Stimulated activated CD8-positive, alpha-beta memory T cell treated with anti-CD3 and anti-CD28 coated beads, Interleukin-15, amount 100 ng/mL, for 24 hours (primary cell): ENCODE results near the gene SYT7.

Source experiments
- DNase-seq: peaks from one replicate; pipeline ENCODE4 v3.0.0-alpha.2; 2020; ENCODE audit warnings: low read depth

Gene SYT7

DNA sequence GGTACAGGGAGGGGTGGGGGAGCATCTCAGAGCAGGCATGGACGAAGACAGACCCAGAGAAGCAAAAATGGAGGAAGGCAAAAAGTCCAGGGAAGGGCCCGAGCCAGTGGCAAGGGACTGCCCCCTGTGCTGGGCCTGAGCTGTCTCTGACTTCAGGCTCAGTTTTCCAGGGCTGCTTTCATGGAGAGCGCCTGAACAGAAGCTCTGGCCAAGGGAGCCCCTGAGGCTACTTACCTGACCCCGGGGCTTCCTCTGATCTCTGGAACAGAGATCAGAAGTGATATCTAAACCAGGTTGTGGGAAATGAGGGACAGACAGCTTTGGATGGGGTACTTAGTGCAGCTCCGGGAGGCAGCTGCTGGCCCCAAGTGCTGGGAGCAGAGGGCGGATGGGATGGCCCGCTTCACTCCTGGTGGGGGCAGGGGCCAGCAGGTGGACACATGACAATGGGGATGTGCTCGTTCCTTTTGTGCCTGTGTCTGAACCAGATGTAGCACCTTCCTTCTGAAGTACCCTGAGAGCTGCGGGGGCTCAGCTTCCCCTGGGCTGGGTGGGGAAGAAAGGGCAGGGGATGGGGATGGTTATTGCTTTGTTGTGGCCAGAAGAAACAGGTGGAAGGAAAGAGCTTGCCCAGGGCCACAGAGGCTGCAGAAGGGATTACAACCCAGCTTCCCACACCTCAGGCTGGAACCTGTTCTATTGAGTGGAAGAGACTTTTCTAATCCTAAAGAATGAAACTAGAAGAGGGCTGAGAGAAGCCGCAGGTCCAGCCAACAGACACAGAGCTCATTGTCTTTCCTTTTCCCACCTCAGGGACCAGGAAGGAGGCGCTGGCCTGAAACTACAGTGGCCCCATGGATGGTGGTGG, 66.6 kb downstream of the SYT7 start:
- no peak for DNase-seq

DNA sequence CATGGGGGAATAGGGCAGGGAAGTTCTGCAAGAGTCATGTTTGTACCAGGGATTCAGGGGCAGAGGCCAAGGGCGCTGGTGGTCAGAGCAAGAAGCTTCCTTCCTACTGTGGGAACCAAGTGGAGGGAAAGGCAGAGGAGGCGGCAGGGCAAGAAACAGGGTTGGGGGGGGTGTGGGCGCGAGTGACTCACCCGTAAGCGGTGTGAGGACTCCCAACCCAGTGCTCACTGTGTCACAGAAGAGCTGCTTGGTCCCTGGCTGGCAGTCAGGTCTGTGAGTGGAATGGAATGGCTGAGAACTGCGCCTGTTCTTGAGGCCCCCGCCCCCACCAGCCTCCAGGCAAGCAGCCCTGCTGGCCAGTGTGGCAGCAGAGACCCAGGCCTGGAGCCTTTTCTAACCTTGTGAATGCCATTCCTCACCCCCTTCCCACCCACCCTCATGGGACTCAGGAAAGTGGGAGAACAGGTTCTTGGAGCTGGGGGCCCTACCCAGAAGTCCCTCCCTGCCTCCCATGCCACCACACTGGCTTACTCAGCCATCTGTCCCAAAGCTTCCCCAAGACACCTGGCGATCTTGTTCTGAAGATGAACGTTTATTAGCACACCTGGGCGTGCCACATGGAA, 67.6 kb downstream of the SYT7 start:
- no peak for DNase-seq

DNA sequence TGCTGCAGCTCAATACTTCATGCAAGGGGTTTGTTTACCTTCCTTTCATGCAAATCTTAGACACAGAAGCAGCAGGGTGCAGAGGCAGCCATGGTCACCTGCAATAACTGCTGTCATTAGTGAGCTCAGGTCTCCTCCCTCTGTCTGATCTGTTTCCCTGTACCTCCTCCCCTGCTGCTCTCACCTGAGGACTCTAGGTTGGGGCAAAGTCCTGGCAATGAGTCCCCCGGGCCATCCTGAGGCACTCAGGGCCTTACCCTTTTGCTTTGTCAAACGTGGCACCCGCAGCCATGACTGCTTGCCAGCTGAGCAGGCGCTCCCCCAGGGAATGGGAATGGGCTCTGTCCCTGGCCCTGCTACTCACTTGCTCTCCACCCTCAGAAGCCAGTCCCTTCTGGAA, 68.4 kb downstream of the SYT7 start:
- no peak for DNase-seq

DNA sequence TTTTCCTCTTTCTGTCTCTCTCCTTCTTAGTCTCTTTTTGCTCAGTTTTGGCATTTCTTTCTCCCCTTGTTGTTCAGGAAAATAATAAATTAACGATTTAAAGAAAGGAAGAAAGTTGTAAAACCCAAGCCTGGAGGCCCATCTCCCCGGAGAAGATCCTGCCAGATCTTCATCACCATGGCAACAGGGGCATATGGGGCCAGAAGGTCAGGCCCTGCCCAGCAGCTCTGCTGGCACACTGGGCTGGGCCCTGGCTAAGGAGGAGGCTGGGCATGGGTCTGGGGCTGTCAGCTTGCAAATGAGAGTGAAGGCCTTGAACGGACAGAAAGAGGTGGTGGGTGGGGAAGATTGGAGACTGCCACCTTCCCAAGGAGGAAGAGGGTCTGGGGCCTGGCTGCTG, 69.5 kb downstream of the SYT7 start:
- DNase-seq = no peak

DNA sequence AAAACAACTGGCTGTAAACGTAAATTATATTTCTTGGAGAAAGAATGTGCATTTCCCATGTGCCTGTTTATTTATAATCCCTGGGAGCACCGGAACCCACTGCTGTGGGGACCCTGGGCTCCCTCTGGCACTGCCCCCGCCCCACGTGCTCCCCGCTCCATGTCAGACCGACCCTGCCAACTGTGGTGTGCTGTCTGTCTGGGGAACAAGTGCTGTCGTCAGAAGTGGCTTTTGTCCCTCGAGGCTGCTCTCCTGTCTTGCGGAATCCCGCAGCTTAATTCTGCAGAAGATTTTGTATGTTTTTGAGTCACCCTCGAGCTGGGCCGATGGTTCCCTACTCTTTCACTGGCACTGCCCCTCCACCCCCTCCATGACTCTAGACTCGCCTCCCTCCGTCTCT, 69.9 kb downstream of the SYT7 start:
- DNase-seq = no peak

DNA sequence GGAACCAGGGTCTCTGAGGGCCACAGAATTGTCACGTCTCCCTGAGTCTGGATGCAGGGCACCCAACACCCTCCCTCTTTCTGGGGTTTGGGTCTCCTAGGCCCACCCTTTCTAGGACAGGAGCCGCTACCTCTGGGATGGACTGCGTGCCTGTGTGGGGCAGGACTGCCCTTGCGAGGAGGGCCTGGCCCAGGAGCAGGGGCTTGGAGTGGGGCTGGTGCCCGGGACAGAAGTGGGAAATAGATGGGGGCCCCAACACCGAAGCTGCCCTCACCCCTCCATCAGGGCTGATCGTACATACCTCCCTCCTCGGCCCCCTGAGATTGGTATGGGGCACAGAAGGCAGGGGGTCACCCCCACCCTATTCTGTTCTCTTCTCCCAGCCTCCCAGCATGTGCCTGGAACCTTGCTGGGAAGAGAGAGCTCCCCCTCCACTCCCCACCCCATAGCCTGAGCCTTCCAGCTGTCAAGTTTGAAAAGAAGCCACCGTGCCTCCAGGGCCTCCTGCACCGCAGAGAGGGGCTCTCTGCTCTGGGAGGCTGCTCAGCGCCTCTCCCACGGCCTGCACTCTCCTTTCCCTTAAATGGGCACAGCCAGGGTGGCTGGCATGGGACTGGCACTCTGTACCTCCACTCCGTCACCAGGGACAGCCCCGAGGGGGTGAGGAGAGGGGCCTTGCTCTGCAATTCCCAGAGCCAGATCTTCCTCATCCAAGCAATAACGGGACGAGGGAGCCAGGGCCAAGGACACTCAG, 70.5 kb downstream of the SYT7 start:
- no peak for DNase-seq

DNA sequence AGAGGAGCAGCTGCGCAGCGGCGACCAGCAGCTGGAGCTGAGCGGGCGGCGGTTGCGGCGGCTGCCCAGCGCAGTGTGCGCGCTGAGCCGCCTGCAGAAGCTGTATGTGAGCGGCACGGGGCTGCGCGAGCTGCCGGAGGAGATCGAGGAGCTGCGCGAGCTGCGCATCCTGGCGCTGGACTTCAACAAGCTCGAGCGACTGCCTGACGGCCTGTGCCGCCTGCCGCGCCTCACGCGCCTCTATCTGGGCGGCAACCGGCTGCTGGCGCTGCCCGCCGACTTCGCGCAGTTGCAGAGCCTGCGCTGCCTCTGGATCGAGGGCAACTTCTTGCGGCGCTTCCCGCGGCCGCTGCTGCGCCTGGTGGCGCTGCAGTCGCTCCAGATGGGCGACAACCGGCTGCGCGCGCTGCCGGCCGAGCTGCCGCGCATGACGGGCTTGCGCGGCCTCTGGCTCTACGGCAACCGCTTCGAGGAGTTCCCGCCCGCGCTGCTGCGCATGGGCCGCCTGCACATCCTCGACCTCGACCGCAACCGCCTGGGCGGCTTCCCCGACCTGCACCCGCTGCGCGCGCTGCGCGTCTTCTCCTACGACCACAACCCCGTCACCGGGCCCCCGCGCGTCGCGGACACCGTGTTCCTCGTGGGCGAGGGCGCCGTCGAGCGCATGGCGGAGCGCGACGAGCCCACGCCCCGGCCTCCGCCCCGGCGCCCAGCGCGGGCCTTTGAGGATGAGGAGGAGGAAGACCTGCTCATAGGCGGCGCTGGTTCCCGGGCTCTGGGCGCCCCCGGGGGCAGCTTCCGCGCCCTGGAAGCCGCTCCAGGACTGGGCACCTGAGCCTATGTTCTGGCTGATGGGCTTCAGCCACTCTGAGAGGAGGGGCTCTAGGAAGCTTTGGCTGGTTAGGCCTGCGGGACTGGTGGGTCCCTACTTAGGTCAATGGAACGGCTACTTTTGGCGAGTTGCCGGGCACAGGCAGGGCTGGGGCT, 71.5 kb downstream of the SYT7 start:
- peak; percentile 40 for DNase-seq

DNA sequence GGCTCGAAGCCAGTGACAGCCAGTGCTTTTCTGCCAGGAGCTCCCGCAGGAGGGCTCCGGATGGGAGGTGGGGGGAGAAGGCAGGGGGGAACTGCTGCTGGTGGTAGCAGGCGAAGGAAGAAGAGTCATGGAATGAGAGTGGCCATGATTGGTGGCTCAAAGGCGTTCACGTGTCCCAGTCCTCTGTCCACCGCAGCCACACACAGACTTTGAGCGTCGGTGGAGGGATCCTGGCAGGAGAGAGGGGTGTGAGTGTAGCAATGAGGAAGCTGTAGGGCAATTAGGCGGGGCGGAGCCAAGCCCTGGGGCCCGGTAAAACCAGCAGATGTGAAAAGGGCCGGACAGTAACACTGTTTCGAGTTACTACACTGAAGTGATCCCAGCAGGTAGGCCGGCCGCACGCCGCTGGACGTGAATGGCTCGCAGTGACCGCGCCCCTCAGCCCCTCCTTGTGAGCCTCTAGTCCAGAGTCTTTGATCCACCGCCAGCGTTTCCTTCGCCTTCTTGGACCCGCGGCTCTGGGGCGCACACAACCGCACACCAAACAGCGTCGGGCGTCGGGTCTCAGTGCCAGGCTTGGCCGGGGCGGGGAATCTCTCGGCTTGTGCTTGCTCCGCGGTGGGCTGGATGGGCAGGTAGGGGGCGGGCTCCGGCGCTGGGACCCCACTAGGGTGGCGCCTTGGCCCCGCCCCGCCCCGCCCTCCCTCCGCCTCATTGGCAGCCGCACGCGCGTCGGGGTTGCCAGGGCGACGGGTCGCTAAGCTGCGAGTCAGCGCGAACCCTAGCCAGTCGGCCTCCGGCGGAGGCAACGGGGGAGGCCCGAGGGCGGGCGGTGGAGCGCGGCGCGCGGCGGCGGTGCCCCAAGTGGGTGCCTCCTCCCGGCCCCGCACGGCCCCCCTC, 72.7 kb downstream of the SYT7 start, which contains the start of gene LRRC10B:
Gene LRRC10B, plus strand, starts transcription at position 788 of the 900 bp plus-strand sequence. CDS start 250 bp downstream, outside the sequence.
- peak; percentile 6 for DNase-seq

DNA sequence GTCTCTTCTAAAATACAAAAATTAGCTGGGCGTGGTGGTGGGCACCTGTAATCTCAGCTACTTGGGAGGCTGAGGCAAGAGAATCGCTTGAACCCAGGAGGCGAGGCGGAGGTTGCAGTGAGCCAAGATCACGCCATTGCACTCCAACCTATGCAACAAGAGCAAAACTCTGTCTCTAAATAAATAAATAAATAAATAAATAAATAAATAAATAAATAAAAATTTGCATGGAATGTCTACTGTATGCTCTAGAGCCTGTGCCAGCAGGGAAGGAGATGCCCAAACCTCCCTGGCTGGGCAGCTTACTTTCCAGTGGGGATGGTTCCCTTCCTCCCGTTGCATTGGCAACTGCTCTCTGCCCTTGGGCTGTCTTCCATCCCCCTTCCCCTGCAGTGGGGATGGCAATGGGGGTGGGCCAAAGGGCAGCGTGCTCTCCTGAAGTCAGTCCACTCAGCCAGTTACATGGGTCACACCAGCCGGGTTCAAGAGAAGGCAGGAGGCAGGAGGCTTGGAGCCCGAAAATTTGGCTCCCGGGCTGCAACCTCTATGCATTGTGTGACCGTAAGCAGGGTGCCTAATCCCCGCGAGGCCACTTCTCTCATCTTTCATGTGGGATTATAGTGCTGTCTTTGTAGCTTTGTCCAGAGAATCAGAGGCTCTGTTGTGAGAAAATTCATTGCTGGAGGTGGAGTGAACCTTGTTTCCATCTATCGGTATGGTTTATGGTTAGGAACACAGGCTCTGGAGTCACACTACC, 73.7 kb downstream of the SYT7 start:
- no peak for DNase-seq

DNA sequence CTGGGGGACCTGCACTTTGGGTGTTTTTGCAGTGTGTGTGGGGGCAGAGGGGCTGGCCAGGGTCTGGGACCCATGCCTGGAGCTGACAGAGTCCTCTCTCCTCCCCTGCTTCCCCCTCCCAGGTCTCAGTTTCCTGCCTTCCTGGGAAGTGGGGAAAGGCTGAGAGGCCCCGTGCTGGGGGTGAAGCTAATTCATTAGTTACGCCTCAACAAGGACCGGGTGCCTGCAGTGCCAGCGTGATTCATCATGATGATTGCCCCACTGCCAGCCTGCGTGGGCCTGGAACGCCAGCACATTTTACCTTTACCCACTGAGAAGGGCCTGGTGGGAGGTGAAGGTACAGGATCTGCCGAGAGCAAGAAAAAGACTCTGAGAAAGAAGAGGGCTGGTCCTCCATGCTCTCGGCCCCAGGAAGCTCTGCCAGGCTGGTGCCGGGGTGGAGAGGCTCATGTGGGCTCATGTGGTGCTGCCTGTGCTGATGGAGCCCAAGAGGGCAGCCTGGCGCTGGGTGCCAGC, 75.2 kb downstream of the SYT7 start:
- DNase-seq = no peak

DNA sequence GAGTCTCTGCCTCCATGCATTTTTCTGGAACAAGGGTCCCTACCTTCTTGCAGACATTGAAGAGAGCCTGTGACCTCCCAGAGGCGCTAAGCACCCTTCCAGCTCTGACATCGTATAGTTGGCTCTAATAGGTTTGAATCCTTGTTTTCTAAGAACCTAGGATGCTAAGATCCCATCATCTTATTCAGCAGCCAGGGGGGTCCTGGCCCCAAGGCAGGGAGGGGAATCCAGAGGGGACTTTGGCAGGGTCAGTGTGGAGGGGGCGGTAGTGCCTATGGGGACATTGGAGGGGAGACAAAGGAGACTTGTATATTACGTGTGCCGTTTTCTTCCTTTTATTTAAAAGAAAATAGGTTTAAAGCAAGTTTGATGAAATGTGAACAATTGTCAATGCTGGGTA, 75.8 kb downstream of the SYT7 start:
- DNase-seq = no peak

DNA sequence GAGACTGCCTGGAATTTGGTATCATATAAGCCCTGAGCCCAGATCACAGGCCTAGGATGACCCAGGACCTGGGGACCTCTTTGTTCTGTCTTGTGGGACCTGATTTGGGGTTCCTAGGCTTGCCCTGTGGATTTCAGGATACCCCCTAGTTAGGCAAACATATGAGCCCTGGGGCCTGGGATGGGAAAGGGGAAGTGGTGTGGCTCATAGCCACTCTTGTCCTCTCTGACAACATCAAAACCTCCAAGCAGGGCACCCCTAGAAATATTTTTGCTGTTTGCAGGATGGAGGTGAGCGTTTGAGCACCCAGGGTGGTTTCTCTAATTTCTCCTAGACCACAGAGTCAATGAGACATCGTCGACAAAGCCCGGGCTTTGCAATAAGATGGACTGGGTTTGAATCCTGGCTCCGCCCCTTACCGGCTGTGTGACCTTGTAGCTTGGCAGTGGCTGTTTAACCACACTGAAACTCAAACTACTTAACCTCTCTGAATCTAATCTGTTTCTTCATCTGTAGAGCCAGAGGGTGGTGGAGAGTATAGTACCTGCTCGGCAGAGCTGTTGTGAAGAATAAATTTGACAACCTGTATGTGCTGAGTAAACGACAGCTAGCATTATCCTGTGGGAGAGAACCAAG, 77.6 kb downstream of the SYT7 start:
- DNase-seq = no peak

DNA sequence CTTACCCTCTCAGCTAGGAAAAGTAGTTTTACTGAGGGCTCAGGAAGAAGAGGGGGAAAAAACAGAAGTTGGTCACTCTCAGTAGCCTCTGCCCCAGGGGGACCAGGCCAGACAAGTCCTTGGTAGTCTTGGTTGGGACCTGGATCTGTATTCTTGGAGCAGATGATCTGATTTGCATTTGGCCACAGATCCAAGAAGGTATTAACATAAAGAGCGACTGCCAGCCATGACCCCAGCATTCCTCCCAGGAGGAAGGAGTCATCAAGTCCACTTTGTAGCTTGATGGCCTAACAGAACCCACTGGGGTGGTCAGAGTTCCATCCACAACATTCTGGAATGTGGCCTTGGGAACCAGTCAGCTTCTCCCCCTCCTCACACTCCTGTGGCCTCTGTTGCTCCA, 78.4 kb downstream of the SYT7 start:
- no peak for DNase-seq

DNA sequence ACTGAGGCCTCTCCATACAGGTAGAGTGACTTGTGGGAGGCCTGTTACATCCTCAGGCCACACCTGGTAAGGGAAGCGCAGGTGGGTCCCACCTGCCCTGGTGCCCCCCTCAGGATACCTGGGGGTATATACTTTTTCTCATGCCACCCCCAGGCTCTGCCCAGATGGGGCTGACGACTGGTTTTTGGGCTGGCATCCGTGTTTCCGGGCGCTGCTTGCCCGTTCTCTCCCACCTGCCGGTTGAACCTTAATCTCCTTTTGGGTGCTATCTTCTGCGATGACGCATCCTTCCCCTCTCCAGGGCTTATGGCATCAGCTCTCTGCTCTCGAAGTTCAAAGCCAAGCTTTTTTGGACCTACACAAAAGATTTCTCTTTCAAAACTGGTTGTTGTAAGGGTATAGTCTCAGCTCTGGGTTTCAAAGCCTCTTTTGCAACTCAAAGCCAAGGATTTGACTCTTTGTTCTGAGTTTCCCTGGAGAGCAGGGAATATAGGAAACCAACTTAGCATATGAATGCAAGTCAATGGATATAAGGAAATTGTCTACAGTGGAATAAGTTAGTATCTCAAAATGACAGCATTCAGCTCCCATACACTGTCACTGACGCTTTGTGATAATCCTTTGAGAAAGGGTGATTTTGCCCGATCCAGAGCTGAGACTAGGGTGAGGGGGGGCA, 80.9 kb downstream of the SYT7 start:
- DNase-seq = no peak

DNA sequence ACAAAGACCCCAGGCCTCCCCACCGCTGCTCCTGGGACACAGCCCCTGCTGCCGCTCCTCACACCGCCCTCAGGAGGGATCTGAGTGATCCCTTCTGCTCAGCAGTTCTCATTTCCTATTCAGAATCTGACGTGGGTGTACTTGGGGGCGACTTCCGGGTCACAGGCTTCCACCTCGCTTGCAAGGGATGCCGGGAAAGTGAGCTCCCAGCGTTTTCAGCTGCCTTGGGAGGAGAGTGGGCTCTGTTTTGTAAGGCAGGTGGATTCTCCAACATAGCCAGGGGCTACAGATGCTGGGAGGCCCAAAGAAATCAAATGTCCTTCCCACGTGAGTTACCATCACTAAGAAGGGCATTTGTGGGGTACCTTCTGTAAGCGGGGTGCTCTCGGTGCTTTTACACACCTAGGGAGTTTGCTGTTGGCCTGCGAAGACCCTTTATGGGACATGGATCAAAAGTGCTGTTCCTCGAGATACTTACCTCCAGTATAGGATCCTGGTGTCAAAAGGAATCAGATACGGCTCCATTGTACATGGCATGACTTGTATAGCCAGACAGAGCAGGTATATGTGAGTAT, 82.0 kb downstream of the SYT7 start:
- DNase-seq = no peak

DNA sequence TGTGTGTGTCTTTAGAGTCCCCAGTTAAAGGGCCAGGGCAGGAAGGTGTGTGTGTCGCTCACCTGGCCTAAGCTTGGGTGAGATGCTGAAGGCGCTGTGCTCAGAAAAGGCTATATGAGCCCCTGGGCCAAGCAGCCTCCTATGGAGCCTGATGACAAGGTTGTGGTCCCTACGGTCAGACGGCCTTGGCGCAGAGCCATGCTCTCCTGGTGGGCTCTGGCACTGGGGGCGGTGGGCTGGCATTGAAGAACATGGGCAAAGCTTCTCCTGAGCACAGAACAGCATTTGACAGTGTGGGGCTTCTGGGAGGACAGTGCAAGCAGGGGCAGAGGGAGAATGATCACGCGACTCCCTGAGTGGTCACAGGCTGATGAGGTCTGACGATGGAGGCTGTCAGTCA, 83.0 kb downstream of the SYT7 start:
- DNase-seq = no peak

DNA sequence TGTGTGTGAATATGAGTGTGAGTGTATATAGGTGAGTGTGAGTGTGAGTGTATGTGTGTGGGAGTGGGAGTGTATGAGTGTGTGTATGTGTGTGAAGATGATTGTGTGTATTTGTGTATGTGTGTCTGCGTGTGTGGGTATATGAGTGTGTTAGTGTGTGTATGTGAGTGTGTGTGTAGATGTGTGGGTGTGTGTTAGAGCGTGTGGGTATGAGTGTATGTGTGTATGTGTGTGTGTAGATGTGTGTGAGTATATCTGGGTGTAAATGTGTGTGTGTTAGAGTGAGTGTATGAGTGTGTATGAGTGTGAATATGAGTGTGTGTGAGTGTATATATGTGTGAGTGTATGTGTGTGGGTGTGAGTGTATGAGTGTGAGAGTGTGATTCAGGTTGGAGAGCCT, 83.4 kb downstream of the SYT7 start:
- DNase-seq = no peak
